GM20000 (cell line): ENCODE results near the gene DDAH2.

Experiments
- DNase-seq: peaks from one replicate; pipeline ENCODE4 v3.0.0; 2012; ENCODE audit warnings: low spot score
- TF ChIP-seq, protein P1 (sequence below): IDR thresholded peaks from 2 replicates; pipeline ENCODE4 v1.5.1; 2012; ENCODE audit warnings: mild to moderate bottlenecking, control low read depth; ENCODE audit errors: extremely low read depth, missing control alignments

DDAH2 gene

DNA sequence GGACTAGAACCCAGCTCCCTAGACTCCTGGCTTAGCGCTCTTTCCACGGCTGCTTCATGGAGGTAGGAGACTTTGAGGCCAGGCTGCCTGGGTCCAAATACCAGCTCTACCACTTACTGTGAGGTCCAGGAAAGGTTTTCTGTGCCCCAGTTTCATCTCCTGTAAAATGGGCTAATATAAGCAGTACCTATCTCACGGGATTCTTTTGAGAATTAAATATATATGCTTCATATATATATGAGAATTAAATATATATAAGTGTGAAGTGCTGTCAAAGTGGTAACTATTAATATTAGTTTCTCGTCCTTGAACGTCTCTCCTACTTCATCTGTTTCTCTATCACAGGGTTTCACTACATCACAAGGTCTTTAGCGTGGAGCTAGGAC is 38.0 kb downstream of the DDAH2 start:
- no peak for DNase-seq
- TF ChIP-seq, protein P1, sequence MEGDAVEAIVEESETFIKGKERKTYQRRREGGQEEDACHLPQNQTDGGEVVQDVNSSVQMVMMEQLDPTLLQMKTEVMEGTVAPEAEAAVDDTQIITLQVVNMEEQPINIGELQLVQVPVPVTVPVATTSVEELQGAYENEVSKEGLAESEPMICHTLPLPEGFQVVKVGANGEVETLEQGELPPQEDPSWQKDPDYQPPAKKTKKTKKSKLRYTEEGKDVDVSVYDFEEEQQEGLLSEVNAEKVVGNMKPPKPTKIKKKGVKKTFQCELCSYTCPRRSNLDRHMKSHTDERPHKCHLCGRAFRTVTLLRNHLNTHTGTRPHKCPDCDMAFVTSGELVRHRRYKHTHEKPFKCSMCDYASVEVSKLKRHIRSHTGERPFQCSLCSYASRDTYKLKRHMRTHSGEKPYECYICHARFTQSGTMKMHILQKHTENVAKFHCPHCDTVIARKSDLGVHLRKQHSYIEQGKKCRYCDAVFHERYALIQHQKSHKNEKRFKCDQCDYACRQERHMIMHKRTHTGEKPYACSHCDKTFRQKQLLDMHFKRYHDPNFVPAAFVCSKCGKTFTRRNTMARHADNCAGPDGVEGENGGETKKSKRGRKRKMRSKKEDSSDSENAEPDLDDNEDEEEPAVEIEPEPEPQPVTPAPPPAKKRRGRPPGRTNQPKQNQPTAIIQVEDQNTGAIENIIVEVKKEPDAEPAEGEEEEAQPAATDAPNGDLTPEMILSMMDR, result no peak

DNA sequence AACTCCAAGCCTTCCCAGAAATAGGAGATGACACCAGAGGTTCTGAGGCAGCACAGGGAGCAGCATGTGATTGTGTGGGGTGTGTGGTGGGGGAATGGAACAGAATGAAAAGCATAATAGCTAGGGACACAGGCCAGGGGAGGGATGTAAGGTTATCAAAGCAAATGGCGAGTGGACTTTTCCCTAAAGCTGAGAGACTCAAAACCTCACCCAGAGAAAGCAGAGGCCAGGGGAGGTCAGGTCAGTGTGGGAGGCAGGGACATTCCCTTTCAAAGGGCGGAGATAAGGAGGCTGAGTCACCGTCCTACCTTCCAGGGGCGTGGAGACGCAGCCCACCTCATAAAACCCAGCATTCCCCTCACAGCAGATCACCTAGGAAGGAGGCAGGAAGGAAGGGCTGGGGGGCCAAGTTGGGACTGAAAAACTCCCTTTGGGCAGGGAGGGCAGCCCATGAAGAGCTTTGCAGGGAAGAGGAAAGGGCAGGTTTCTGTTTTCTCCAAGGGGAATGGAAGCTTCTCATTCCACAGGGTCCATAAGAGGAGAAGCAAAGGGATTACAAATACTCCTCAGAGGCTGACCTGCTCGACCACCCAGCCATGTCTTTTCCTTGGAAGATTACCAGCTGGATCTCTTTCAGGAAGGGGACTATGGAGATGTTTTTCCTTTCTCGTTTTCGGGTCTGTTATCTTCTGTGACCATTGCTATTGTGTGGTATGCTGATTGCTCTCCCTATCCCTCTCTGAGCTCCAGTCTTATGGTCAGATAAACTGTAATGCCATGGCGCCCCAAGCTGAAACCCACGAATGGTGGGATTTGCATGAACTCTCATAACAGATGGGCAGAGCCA is 38.6 kb downstream of the DDAH2 start:
- no peak for DNase-seq
- TF ChIP-seq, protein P1, result no peak

DNA sequence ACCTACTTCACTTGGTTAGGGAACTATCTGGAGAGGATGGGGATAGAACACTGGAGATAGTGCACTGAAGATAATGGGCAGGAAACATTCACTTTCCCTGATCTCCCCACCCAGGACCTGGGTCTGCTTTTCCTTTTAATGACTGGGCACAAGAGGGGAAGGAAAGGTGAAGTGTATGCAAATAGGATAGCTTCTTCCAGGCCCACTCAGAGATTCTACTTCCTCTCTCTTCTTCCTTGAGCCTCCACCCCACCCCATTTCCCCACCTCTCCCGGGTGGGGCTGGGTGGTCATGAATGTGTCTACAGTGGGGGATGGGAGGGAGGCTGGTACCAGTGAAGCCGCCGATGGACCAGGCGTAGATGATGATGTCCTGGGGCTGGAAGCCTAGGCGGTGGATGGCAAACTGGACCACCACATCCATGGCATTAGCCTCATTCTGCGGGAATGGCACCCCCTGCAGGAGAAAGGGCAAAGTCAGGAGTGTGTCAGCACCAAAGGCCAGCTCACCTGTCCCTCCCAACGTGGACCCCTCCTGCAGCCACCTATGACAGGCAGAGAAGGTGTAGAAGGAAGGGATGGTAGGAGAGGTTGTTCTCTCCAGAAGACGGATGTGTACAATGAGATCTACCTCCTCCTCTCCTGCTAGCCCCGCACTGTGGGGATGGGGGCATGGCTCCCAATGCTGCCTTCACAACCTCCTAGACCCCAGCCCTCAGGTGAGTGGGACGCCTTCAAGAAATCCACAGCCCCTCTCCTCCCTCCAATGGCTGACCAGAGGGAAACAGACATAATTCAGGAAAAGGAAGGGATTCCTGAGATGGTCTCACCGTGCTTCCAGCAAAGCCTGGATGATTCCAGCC is 39.6 kb downstream of the DDAH2 start:
- TF ChIP-seq, protein P1, result no peak
- no peak for DNase-seq

DNA sequence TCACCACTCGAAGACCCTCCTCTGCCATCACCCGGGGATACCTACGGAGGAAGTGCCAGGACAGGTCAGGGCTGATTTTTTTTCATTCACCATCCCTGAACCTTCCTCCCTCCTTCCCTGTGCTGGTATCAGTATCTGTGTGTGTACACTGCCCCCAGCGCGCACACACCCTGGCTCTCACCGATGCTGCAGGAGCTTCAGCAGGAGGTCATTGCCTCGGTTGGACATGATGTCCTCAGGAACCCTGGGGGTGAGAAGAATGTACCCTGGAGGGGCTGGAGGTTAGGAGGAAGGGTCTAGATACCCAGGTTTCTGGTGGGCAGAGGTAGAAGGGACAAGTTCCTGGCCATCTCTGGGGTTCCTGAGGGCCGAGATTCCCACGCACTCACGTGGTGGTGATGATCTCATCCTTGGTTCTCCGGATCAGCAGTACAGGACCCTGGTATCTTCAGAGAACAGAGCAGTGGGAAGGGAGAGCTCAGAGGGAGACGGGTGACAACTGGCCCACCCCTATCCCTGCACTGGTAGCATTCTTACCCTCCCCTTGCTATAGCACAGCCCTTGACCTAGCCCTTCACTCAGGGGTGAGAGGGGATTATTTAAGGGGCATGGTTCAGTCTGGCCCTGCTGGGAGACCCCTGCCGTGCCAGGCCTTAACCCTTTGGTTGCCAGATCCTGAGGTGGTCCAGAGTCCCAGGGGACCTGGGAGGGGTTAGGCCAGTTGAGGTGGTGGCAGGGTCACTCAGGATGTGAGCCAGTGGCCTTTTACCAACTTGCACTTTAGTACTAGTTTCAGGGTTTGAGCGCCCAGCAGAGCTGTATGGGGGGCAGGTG is 41.0 kb downstream of the DDAH2 start:
- TF ChIP-seq, protein P1, result no peak
- DNase-seq, result no peak

DNA sequence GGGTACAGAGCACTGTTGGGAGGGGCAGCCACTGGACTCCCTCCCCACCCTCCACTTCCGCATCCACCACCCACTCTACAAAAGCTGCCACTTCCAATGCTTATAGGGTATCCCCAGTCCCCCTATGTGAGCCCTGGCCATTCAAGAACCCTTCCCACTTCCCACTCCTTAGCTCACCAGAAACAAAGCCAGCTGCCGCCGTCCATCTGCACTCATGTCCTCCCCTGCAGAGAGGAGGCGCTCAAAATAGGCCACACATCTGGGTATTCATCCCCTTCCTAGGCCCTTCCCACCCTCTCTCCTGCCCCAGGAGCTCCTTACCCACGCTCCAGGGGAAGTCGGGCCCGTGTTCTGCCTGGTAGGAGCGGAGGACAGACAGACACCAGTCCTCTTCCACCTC is 41.8 kb downstream of the DDAH2 start:
- no peak for DNase-seq
- TF ChIP-seq, protein P1, result no peak

DNA sequence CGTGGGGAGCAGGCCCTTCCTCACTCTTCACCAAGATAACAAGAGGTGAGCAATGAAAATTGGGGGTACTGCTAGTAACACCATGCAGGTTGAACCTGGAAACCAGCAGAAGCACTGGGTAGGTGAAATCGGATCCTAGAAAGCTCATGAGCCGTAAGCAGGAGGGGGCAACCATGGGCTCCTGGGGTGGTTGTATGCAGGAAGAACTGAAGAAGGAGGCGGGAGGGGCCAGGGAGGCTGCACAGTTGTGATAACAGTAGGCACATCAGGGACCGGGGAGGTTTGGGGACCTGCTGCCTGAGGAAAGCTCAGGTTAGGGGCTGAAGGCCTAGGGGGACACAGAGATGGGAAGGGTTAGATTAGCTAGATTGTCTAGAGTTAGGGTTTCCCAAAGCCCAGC is 42.6 kb downstream of the DDAH2 start:
- no peak for DNase-seq
- TF ChIP-seq, protein P1, result no peak
